ENCODE data around the gene IL10RB. TPM values are rescaled to one million over a fixed set of nuclear protein-coding genes. Genes with fewer than 3 reads are reported as not detected.

IL10RB gene
- total and polyA plus RNA-seq, 8 donors, result 11.9 to 25.1 (median 14.0) TPM

- Histone ChIP-seq H3K36me3 (no peaks in the 10 kb centered on the region), H3K27ac (peak overlapping the region in 2 of 4 donors; percentile 64 to 71), H3K4me3 (no peak overlapping the region), H3K27me3 (no peaks in the 10 kb centered on the region), H3K9me3 (no peaks in the 10 kb centered on the region), H3K4me1 (peaks cover 10 to 20% (median 13%) of the 10 kb centered on the region in 3 donors)
- intact Hi-C loops (cut with DNase I), result no loop called here
- DNase-seq (no peak), FAIRE-seq (no peak), ATAC-seq (no peak)
- TF ChIP-seq CTCF (IDR thresholded peaks at IDR 0.05), result no peak
- 71 to 80% methylated on average over 7 of the region's 7 CpGs for WGBS, 2 donors
Observed at GRCh38 chr21:33268393-33268736, 2.2 kb downstream of the IL10RB start.

GRCh38 chr21:33268737-33269441, 2.7 kb downstream of the IL10RB start:
- intact Hi-C loops (cut with DNase I), result no loop called here
- no peaks in the 10 kb centered on the region for H3K36me3 ChIP-seq
- FAIRE-seq, result no peak

GRCh38 chr21:33270986-33271385, 4.8 kb downstream of the IL10RB start:
- intact Hi-C loops (cut with DNase I), result no loop called here
- H3K4me3 ChIP-seq, result no peak overlapping the region
- WGBS, 2 donors, result 87 to 95% methylated on average over 8 of the region's 8 CpGs
- ATAC-seq (no peak), FAIRE-seq (no peak), DNase-seq (no peak)
- peaks cover 10 to 17% (median 13%) of the 10 kb centered on the region in 3 donors for H3K4me1 ChIP-seq
- no peaks in the 10 kb centered on the region for H3K36me3 ChIP-seq
- H3K27ac ChIP-seq, result no peak overlapping the region
- no peaks in the 10 kb centered on the region for H3K27me3 ChIP-seq
- TF ChIP-seq CTCF (IDR thresholded peaks at IDR 0.05), result no peak
- no peaks in the 10 kb centered on the region for H3K9me3 ChIP-seq

More at GRCh38 chr21:33268737-33269441, 2.7 kb downstream of the IL10RB start:
- H3K27me3 ChIP-seq, result no peaks in the 10 kb centered on the region
- peak; percentile 96 to 99 (median 98) for DNase-seq
- no peak overlapping the region for H3K4me3 ChIP-seq
- H3K9me3 ChIP-seq, result no peaks in the 10 kb centered on the region
- no peak for TF ChIP-seq CTCF (IDR thresholded peaks at IDR 0.05)
- H3K4me1 ChIP-seq, result peaks cover 10 to 20% (median 13%) of the 10 kb centered on the region in 3 donors
- WGBS, 2 donors, result 28 to 31% methylated on average over 12 of the region's 12 CpGs
- peak overlapping the region in 3 of 4 donors; percentile 6 to 71 (median 64) for H3K27ac ChIP-seq
- ATAC-seq, result peak; percentile 80 to 87 (median 85)

GRCh38 chr21:33273044-33273443, 6.9 kb downstream of the IL10RB start:
- ATAC-seq, result no peak
- H3K27ac ChIP-seq, result no peak overlapping the region
- no peak for DNase-seq
- H3K27me3 ChIP-seq, result no peaks in the 10 kb centered on the region
- intact Hi-C loops (cut with DNase I), result no loop called here
- H3K4me3 ChIP-seq, result no peak overlapping the region
- FAIRE-seq, result no peak
- no peaks in the 10 kb centered on the region for H3K9me3 ChIP-seq
- no peaks in the 10 kb centered on the region for H3K36me3 ChIP-seq
- no peak for TF ChIP-seq CTCF (IDR thresholded peaks at IDR 0.05)
- 92 to 95% methylated on average over 6 of the region's 6 CpGs for WGBS, 2 donors
- peaks cover 10 to 17% (median 13%) of the 10 kb centered on the region in 3 donors for H3K4me1 ChIP-seq

GRCh38 chr21:33278721-33279120, 12.6 kb downstream of the IL10RB start:
- no peak for ATAC-seq

More at GRCh38 chr21:33278721-33279120, 12.6 kb downstream of the IL10RB start:
- no peak for TF ChIP-seq CTCF (IDR thresholded peaks at IDR 0.05)
- Histone ChIP-seq H3K4me3 (no peak overlapping the region), H3K36me3 (peaks cover 0 to 32% (median 2%) of the 10 kb centered on the region in 3 donors), H3K4me1 (no peaks in the 10 kb centered on the region), H3K27ac (no peak overlapping the region), H3K9me3 (no peaks in the 10 kb centered on the region), H3K27me3 (no peaks in the 10 kb centered on the region)
- 97% methylated on average over 2 of the region's 2 CpGs for WGBS, 2 donors
- no peak for DNase-seq
- intact Hi-C loops (cut with DNase I), result no loop called here
- no peak for FAIRE-seq

Data from pancreas (tissue), 10 donors.